G401.6 (cell line): ENCODE data around the gene TAF1C.

Experiments
- FAIRE-seq: peaks from 2 replicates; lab custom pipeline; 2012; peaks lifted over from hg19 to GRCh38; lab: Jason Lieb, UNC

The TAF1C gene

GRCh38 chr16:84156342-84156784, 30.5 kb downstream of the TAF1C start:
- no peak for FAIRE-seq

- FAIRE-seq: no peak
Measured at GRCh38 chr16:84155771-84156170, 31.1 kb downstream of the TAF1C start.

GRCh38 chr16:84155226-84155625, 31.6 kb downstream of the TAF1C start:
- no peak for FAIRE-seq

- FAIRE-seq: no peak
Measured at GRCh38 chr16:84153660-84154214, 33.1 kb downstream of the TAF1C start.

- FAIRE-seq: no peak
Measured at GRCh38 chr16:84150926-84151325, 35.9 kb downstream of the TAF1C start.

- FAIRE-seq: no peak
Measured at GRCh38 chr16:84144859-84145639, 41.8 kb downstream of the TAF1C start, which contains the start of the genes DNAAF1 and HSDL1. Gene DNAAF1 (plus strand): TSS chr16:84145308. CDS start chr16:84145441, 133 bp downstream. Gene HSDL1 (minus strand): TSS chr16:84145177. CDS start chr16:84131321, 13,856 bp downstream.

GRCh38 chr16:84144209-84144858, 42.5 kb downstream of the TAF1C start:
- no peak for FAIRE-seq

GRCh38 chr16:84143784-84144199, 43.1 kb downstream of the TAF1C start:
- FAIRE-seq: no peak

GRCh38 chr16:84143081-84143480, 43.8 kb downstream of the TAF1C start:
- no peak for FAIRE-seq

GRCh38 chr16:84141143-84141670, 45.6 kb downstream of the TAF1C start:
- no peak for FAIRE-seq

- no peak for FAIRE-seq
Measured at GRCh38 chr16:84139628-84140258, 47.1 kb downstream of the TAF1C start.

GRCh38 chr16:84138824-84139627, 47.8 kb downstream of the TAF1C start:
- FAIRE-seq: no peak

GRCh38 chr16:84138500-84138823, 48.4 kb downstream of the TAF1C start:
- FAIRE-seq: no peak

- FAIRE-seq: no peak
Measured at GRCh38 chr16:84137769-84138357, 49.0 kb downstream of the TAF1C start.

GRCh38 chr16:84137287-84137686, 49.6 kb downstream of the TAF1C start:
- no peak for FAIRE-seq

- FAIRE-seq: no peak
Measured at GRCh38 chr16:84136331-84137125, 50.3 kb downstream of the TAF1C start.

- no peak for FAIRE-seq
Measured at GRCh38 chr16:84132527-84133285, 54.2 kb downstream of the TAF1C start.

- no peak for FAIRE-seq
Measured at GRCh38 chr16:84131117-84131516, 55.7 kb downstream of the TAF1C start.
